ENCODE results near the gene POU6F2. TPM values are rescaled to one million over a fixed set of nuclear protein-coding genes. Genes with fewer than 3 reads are reported as not detected.

The POU6F2 gene
- total RNA-seq, 6 donors from 2014 or later, result under 0.01 to 1.4 (median 0.24) TPM; not detected in 2

GRCh38 chr7:38953971-38954370 is 23.7 kb upstream of the POU6F2 start:
- no peaks in the 10 kb centered on the region for H3K27me3 ChIP-seq
- H3K9me3 ChIP-seq, result no peaks in the 10 kb centered on the region
- no peak overlapping the region for H3K4me3 ChIP-seq
- no peaks in the 10 kb centered on the region for H3K4me1 ChIP-seq
- DNase-seq (no peak), ATAC-seq (ENCODE audit: low FRiP score in 2 of 2) (no peak)
- no peaks in the 10 kb centered on the region for H3K36me3 ChIP-seq
- WGBS, 2 donors, result 64 to 76% methylated on average over 4 of the region's 4 CpGs
- TF ChIP-seq POLR2A (IDR thresholded peaks at IDR 0.05) (no peak), EP300 (IDR thresholded peaks at IDR 0.05) (no peak), CTCF (IDR thresholded peaks at IDR 0.05) (no peak), POLR2AphosphoS5 (IDR thresholded peaks at IDR 0.05) (no peak)
- H3K27ac ChIP-seq, result no peak overlapping the region

- Histone ChIP-seq H3K4me1 (no peaks in the 10 kb centered on the region), H3K36me3 (no peaks in the 10 kb centered on the region), H3K4me3 (no peak overlapping the region), H3K27ac (no peak overlapping the region), H3K9me3 (no peaks in the 10 kb centered on the region), H3K27me3 (no peaks in the 10 kb centered on the region)
- DNase-seq (no peak), ATAC-seq (ENCODE audit: low FRiP score in 2 of 2) (no peak)
- 72 to 78% methylated on average over 5 of the region's 5 CpGs for WGBS, 2 donors
- TF ChIP-seq POLR2AphosphoS5 (IDR thresholded peaks at IDR 0.05), result no peak
- no peak for TF ChIP-seq POLR2A (IDR thresholded peaks at IDR 0.05)
- no peak for TF ChIP-seq CTCF (IDR thresholded peaks at IDR 0.05)
- no peak for TF ChIP-seq EP300 (IDR thresholded peaks at IDR 0.05)
These were observed 21.8 kb upstream of the POU6F2 start for GRCh38 chr7:38955892-38956291.

- Histone ChIP-seq H3K27ac (no peak overlapping the region), H3K36me3 (no peaks in the 10 kb centered on the region), H3K27me3 (no peaks in the 10 kb centered on the region), H3K4me1 (no peaks in the 10 kb centered on the region), H3K4me3 (no peak overlapping the region), H3K9me3 (peaks cover 0 to 3% (median 0%) of the 10 kb centered on the region in 4 donors)
- WGBS, 2 donors, result 92 to 95% methylated on average over 1 of the region's 1 CpG
- ATAC-seq (ENCODE audit: low FRiP score in 2 of 2) (no peak), DNase-seq (no peak)
- TF ChIP-seq EP300 (IDR thresholded peaks at IDR 0.05) (no peak), POLR2A (IDR thresholded peaks at IDR 0.05) (no peak), POLR2AphosphoS5 (IDR thresholded peaks at IDR 0.05) (no peak), CTCF (IDR thresholded peaks at IDR 0.05) (no peak)
These were observed 15.7 kb upstream of the POU6F2 start for GRCh38 chr7:38962028-38962427.

GRCh38 chr7:38964921-38965320 is 12.8 kb upstream of the POU6F2 start:
- H3K36me3 ChIP-seq, result no peaks in the 10 kb centered on the region
- no peak overlapping the region for H3K27ac ChIP-seq
- no peaks in the 10 kb centered on the region for H3K27me3 ChIP-seq
- peaks cover 0 to 3% (median 0%) of the 10 kb centered on the region in 4 donors for H3K9me3 ChIP-seq
- ATAC-seq (ENCODE audit: low FRiP score in 2 of 2) (no peak), DNase-seq (no peak)
- WGBS, 2 donors, result 76 to 88% methylated on average over 1 of the region's 1 CpG
- no peak overlapping the region for H3K4me3 ChIP-seq
- TF ChIP-seq CTCF (IDR thresholded peaks at IDR 0.05) (no peak), EP300 (IDR thresholded peaks at IDR 0.05) (no peak), POLR2AphosphoS5 (IDR thresholded peaks at IDR 0.05) (no peak), POLR2A (IDR thresholded peaks at IDR 0.05) (no peak)
- no peaks in the 10 kb centered on the region for H3K4me1 ChIP-seq

- Histone ChIP-seq H3K27ac (no peak overlapping the region), H3K9me3 (no peaks in the 10 kb centered on the region), H3K4me3 (no peak overlapping the region), H3K4me1 (peaks cover 0 to 6% (median 5%) of the 10 kb centered on the region in 4 donors), H3K36me3 (no peaks in the 10 kb centered on the region), H3K27me3 (peaks cover 0 to 9% (median 4%) of the 10 kb centered on the region in 4 donors)
- TF ChIP-seq POLR2AphosphoS5 (IDR thresholded peaks at IDR 0.05) (no peak), POLR2A (IDR thresholded peaks at IDR 0.05) (no peak), CTCF (IDR thresholded peaks at IDR 0.05) (no peak), EP300 (IDR thresholded peaks at IDR 0.05) (no peak)
- ATAC-seq (ENCODE audit: low FRiP score in 2 of 2) (no peak), DNase-seq (no peak)
- 68 to 72% methylated on average over 4 of the region's 4 CpGs for WGBS, 2 donors
These were observed 3.9 kb upstream of the POU6F2 start for GRCh38 chr7:38973760-38974159.

Measured in upper lobe of left lung (tissue), 6 donors.